ENCODE results near the gene PGD. TPM values are rescaled to one million over a fixed set of nuclear protein-coding genes. Genes with fewer than 3 reads are reported as not detected.

Gene PGD
- total RNA-seq, 3 donors from 2014 or later (not counting 1 experiment from before 2014, with no cell fraction given) = 35.8 to 113 (median 39.8) TPM

DNA sequence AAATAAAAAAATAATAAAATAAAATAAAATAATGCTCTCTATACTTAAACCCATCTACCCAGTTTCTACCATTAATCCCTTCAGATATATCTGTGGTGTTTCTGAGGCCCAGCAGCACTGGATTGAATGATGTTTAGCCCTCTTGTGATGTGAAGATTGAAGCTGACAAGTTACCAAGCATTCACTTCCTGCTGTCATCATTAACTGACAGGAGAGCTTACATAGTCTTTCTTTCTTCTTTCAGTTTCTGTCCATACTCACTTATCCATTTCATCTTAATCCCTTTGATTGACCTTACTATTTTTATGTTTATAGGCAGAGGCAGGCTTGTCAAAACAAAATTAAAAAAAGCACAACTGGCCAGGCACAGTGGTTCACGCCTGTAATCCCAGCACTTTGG lies 38.8 kb upstream of the PGD start:
- Mint-ChIP-seq H3K27ac (no peak overlapping the region), H3K27me3 (ENCODE audit: low read depth in 2 of 2) (no peaks in the 10 kb centered on the region), H3K4me1 (no peaks in the 10 kb centered on the region), H3K4me3 (no peak overlapping the region), H3K36me3 (peaks cover 9% of the 10 kb centered on the region), H3K9me3 (no peaks in the 10 kb centered on the region)
- DNase-seq = no peak
- no peak for ATAC-seq
- Histone ChIP-seq H3K27me3 (ENCODE audit: control insufficient read depth, insufficient read depth, low read length) (no peaks in the 10 kb centered on the region), H3K4me3 (ENCODE audit: low read length) (no peak overlapping the region), H3K9me3 (ENCODE audit: control insufficient read depth, insufficient read depth, low read length) (no peaks in the 10 kb centered on the region), H3K27ac (ENCODE audit: low read length) (no peak overlapping the region), H3K36me3 (ENCODE audit: control insufficient read depth, insufficient read depth, low read length) (peaks cover 7% of the 10 kb centered on the region), H3K4me1 (ENCODE audit: control insufficient read depth, insufficient read depth, low read length) (no peaks in the 10 kb centered on the region)
- TF ChIP-seq, protein P1, sequence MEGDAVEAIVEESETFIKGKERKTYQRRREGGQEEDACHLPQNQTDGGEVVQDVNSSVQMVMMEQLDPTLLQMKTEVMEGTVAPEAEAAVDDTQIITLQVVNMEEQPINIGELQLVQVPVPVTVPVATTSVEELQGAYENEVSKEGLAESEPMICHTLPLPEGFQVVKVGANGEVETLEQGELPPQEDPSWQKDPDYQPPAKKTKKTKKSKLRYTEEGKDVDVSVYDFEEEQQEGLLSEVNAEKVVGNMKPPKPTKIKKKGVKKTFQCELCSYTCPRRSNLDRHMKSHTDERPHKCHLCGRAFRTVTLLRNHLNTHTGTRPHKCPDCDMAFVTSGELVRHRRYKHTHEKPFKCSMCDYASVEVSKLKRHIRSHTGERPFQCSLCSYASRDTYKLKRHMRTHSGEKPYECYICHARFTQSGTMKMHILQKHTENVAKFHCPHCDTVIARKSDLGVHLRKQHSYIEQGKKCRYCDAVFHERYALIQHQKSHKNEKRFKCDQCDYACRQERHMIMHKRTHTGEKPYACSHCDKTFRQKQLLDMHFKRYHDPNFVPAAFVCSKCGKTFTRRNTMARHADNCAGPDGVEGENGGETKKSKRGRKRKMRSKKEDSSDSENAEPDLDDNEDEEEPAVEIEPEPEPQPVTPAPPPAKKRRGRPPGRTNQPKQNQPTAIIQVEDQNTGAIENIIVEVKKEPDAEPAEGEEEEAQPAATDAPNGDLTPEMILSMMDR (IDR thresholded peaks at IDR 0.05) = no peak
- no CpG with 5 or more reads among the region's 1 CpG for WGBS (ENCODE audit: insufficient coverage)
- intact Hi-C loops (cut with micrococcal nuclease) = no loop called here

DNA sequence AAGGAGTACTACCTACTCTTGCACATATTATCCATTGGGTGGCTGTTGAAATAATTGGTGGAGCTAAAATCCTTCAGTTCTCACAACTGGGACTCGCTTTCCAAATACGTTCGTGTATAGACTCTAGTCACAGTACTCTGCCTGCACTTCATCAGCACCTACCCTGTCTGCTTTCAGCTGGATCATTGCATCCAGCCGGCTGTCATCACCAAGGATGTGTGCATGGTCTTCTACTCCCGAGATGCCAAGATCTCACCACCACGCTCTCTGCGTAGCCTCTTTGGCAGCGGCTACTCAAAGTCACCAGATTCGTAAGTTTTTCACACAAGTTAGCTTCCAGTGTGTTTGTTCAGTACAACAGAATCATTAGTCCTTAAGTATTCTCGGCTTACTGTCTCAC lies 37.3 kb upstream of the PGD start:
- Histone ChIP-seq H3K36me3 (ENCODE audit: control insufficient read depth, insufficient read depth, low read length) (peaks cover 9% of the 10 kb centered on the region), H3K4me3 (ENCODE audit: low read length) (no peak overlapping the region), H3K27ac (ENCODE audit: low read length) (no peak overlapping the region), H3K4me1 (ENCODE audit: control insufficient read depth, insufficient read depth, low read length) (no peaks in the 10 kb centered on the region), H3K9me3 (ENCODE audit: control insufficient read depth, insufficient read depth, low read length) (no peaks in the 10 kb centered on the region), H3K27me3 (ENCODE audit: control insufficient read depth, insufficient read depth, low read length) (no peaks in the 10 kb centered on the region)
- intact Hi-C loops (cut with micrococcal nuclease) = no loop called here
- Mint-ChIP-seq H3K4me3 (no peak overlapping the region), H3K36me3 (peaks cover 9% of the 10 kb centered on the region), H3K27me3 (ENCODE audit: low read depth in 2 of 2) (no peaks in the 10 kb centered on the region), H3K4me1 (no peaks in the 10 kb centered on the region), H3K9me3 (no peaks in the 10 kb centered on the region), H3K27ac (no peak overlapping the region)
- 98% methylated on average over 10 of the region's 10 CpGs for WGBS (ENCODE audit: insufficient coverage)
- no peak for DNase-seq
- TF ChIP-seq, protein P1 (IDR thresholded peaks at IDR 0.05) = no peak
- ATAC-seq = no peak

DNA sequence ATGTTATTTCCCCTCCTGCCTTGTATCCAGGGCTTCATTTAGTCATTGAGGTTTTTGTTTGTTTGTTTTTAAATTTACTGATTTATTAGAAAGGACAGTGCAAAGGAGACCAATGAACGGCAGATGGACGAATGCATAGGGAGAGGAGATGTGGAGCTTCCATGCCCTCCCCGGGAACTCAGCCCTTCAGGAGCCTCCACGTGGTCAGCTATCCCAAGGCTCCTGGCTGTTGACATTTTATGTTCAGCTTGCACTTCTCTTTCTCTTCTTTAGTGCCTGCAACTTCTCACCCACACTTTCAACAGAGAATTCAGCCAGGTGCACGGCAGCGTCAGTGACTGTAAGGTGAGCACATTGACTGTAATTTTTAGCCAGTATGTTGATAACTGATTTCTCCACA lies 30.7 kb upstream of the PGD start:
- Histone ChIP-seq H3K9me3 (ENCODE audit: control insufficient read depth, insufficient read depth, low read length) (no peaks in the 10 kb centered on the region), H3K36me3 (ENCODE audit: control insufficient read depth, insufficient read depth, low read length) (peaks cover 8% of the 10 kb centered on the region), H3K27me3 (ENCODE audit: control insufficient read depth, insufficient read depth, low read length) (no peaks in the 10 kb centered on the region), H3K4me1 (ENCODE audit: control insufficient read depth, insufficient read depth, low read length) (no peaks in the 10 kb centered on the region), H3K27ac (ENCODE audit: low read length) (no peak overlapping the region), H3K4me3 (ENCODE audit: low read length) (no peak overlapping the region)
- Mint-ChIP-seq H3K9me3 (no peaks in the 10 kb centered on the region), H3K27ac (no peak overlapping the region), H3K36me3 (no peaks in the 10 kb centered on the region), H3K4me1 (no peaks in the 10 kb centered on the region), H3K4me3 (no peak overlapping the region), H3K27me3 (ENCODE audit: low read depth in 2 of 2) (no peaks in the 10 kb centered on the region)
- intact Hi-C loops (cut with micrococcal nuclease) = no loop called here
- TF ChIP-seq, protein P1 (IDR thresholded peaks at IDR 0.05) = no peak
- WGBS (ENCODE audit: insufficient coverage) = 89% methylated on average over 6 of the region's 6 CpGs
- DNase-seq = no peak
- no peak for ATAC-seq

DNA sequence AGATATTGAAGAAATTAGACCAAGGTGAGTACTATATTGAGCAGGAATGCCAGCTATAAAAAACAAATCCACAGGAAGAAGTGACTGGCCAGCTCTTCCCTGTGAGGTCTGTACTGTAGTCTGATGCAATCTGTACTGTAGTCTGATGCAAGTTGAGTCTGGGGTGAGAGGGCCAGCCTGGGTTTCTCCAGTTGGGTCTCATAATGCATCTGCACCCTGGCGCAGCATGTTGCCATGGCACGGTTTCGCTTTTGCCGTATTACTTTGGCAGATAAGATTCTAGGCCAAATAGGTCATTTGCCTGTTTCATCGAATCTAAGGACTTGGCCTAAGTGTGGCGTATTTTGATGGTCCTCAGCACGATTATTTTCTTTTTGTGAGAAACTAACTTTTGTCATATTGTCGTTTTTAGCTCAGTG lies 24.4 kb upstream of the PGD start:
- intact Hi-C loops (cut with micrococcal nuclease) = no loop called here
- TF ChIP-seq, protein P1 (IDR thresholded peaks at IDR 0.05) = no peak
- no peak overlapping the region for H3K27ac Mint-ChIP-seq
- Histone ChIP-seq H3K36me3 (ENCODE audit: control insufficient read depth, insufficient read depth, low read length) (peaks cover 18% of the 10 kb centered on the region), H3K4me1 (ENCODE audit: control insufficient read depth, insufficient read depth, low read length) (no peaks in the 10 kb centered on the region), H3K4me3 (ENCODE audit: low read length) (no peak overlapping the region), H3K9me3 (ENCODE audit: control insufficient read depth, insufficient read depth, low read length) (no peaks in the 10 kb centered on the region), H3K27ac (ENCODE audit: low read length) (no peak overlapping the region), H3K27me3 (ENCODE audit: control insufficient read depth, insufficient read depth, low read length) (no peaks in the 10 kb centered on the region)
- no peaks in the 10 kb centered on the region for H3K27me3 Mint-ChIP-seq (ENCODE audit: low read depth in 2 of 2)
- DNase-seq = no peak
- no peak for ATAC-seq
- 96% methylated on average over 8 of the region's 8 CpGs for WGBS (ENCODE audit: insufficient coverage)
- H3K4me1 Mint-ChIP-seq = no peaks in the 10 kb centered on the region
- no peaks in the 10 kb centered on the region for H3K9me3 Mint-ChIP-seq
- no peak overlapping the region for H3K4me3 Mint-ChIP-seq
- H3K36me3 Mint-ChIP-seq = no peaks in the 10 kb centered on the region
